HCT116 (cell line): ENCODE data around the gene PRR36. TPM values are rescaled to one million over a fixed set of nuclear protein-coding genes. Genes with fewer than 3 reads are reported as not detected.

Source experiments
- ATAC-seq: fragments of 200-7000 bp; cut with Tn5 transposase; 2 replicates; pipeline ENCODE4 v1.9.1; 2020; ENCODE audit warnings: mild to moderate bottlenecking, moderate library complexity
- BruUV-seq: library from RNA; stranded (reverse); fragments of 400-500 nt; replicated peaks from 2 replicates; lab custom pipeline; 2021; lab: Mats Ljungman, UMichigan
- CTCF ChIA-PET: fragments of 300-600 bp; sonication (Branson Sonifier 250); formaldehyde crosslinking; loops from one replicate; lab custom pipeline; 2021; ENCODE audit warnings: antibody characterized with exemption; lab: Charles Lee
- POLR2A ChIA-PET: fragments of 300-600, 350-600 bp; sonication (Branson Sonifier 250); formaldehyde crosslinking; loops from one replicate; lab custom pipeline; 2021; ENCODE audit warnings: antibody characterized with exemption; lab: Charles Lee
- RAD21 ChIA-PET, 2 experiments: fragments of 300-600 bp; sonication (Branson Sonifier 250); formaldehyde crosslinking; loops; one replicate each; lab custom pipeline; 2023; ENCODE audit warnings: low total read pairs in 2 of 2; ENCODE audit not compliant: uncharacterized antibody in 2 of 2, unreplicated experiment in 2 of 2, low non-redundant PET in 1 of 2; lab: Charles Lee
- DNase-seq: peaks from one replicate; pipeline ENCODE4 v3.0.0-alpha.2; 2010; ENCODE audit warnings: low read depth, low spot score
- H2AFZ ChIP-seq: fragments of 200-600 bp; shearing (Covaris generic), sonication (generic); 2 replicates; pipeline ENCODE4 v1.6.1; 2017; ENCODE audit warnings: low read depth, mixed run types, mixed read lengths, antibody characterized with exemption, low read length; ENCODE audit not compliant: poor library complexity, severe bottlenecking
- H3K27ac ChIP-seq: 2 replicates; pipeline ENCODE4 v1.5.1; 2012; ENCODE audit warnings: low read depth, low read length
- H3K27me3 ChIP-seq: fragments of 200-600 bp; sonication (generic); 2 replicates; pipeline ENCODE4 v1.6.1; 2016; ENCODE audit warnings: mixed run types, low read length, mixed read lengths; ENCODE audit not compliant: insufficient read depth
- H3K36me3 ChIP-seq, 2 experiments: fragments of 200-500 bp in 1 of 2; fragments of 200-600 bp in 1 of 2; sonication (Bioruptor generic) in 1 of 2; sonication (generic) in 1 of 2; 2 replicates each; pipeline versions ENCODE4 v1.5.1 to v1.6.1; 2014 to 2016; ENCODE audit warnings: low read length in 2 of 2, inconsistent platforms in 1 of 2, mixed read lengths in 1 of 2, mixed run types in 1 of 2; ENCODE audit not compliant: insufficient read depth in 2 of 2, control insufficient read depth in 1 of 2
- H3K4me1 ChIP-seq, 2 experiments: fragments of 200-600 bp in 1 of 2; sonication (generic) in 1 of 2; 2 replicates each; pipeline versions ENCODE4 v1.5.1 to v1.6.1; 2012 to 2017; ENCODE audit warnings: low read length in 2 of 2, inconsistent platforms in 1 of 2, mild to moderate bottlenecking in 1 of 2, mixed read lengths in 1 of 2, mixed run types in 1 of 2, moderate library complexity in 1 of 2; ENCODE audit not compliant: insufficient read depth in 2 of 2, control insufficient read depth in 1 of 2
- H3K4me2 ChIP-seq: fragments of 200-600 bp; sonication (generic); 2 replicates; pipeline ENCODE4 v1.6.1; 2017; ENCODE audit warnings: mixed run types, low read length, mixed read lengths
- H3K4me3 ChIP-seq, 2 experiments: fragments of 200-600 bp in 1 of 2; sonication (generic) in 1 of 2; replicated peaks in 1 of 2; 2 replicates each; pipeline ENCODE4 v1.5.1; 2011 to 2016; ENCODE audit warnings: low read length in 2 of 2, control low read depth in 1 of 2, low read depth in 1 of 2, mild to moderate bottlenecking in 1 of 2, mixed read lengths in 1 of 2, mixed run types in 1 of 2
- H3K79me2 ChIP-seq: fragments of 200-600 bp; sonication (generic); 2 replicates; pipeline ENCODE4 v1.6.1; 2017; ENCODE audit warnings: mild to moderate bottlenecking, mixed run types, low read length, moderate library complexity, mixed read lengths; ENCODE audit not compliant: insufficient read depth
- H3K9ac ChIP-seq: fragments of 200-600 bp; sonication (generic); 2 replicates; pipeline ENCODE4 v1.6.1; 2016; ENCODE audit warnings: low read length, mixed read lengths
- H3K9me2 ChIP-seq: fragments of 200-600 bp; sonication (generic), shearing (Covaris generic); 2 replicates; pipeline ENCODE4 v1.6.1; 2017; ENCODE audit warnings: mixed run types, mild to moderate bottlenecking, moderate library complexity; ENCODE audit not compliant: insufficient read depth
- H3K9me3 ChIP-seq, 2 experiments: fragments of 200-500 bp in 1 of 2; fragments of 200-600 bp in 1 of 2; sonication (Bioruptor generic) in 1 of 2; sonication (generic) in 1 of 2; 2 replicates each; pipeline ENCODE4 v1.6.1; 2014 to 2017; ENCODE audit warnings: low read length in 2 of 2, mixed read lengths in 2 of 2, inconsistent platforms in 1 of 2, low read depth in 1 of 2, mild to moderate bottlenecking in 1 of 2, mixed run types in 1 of 2, moderate library complexity in 1 of 2; ENCODE audit not compliant: control insufficient read depth in 1 of 2, insufficient read depth in 1 of 2
- H4K20me1 ChIP-seq: fragments of 200-600 bp; sonication (generic), shearing (Covaris generic); 2 replicates; pipeline ENCODE4 v1.6.1; 2017; ENCODE audit warnings: mixed run types, mild to moderate bottlenecking, moderate library complexity; ENCODE audit not compliant: insufficient read depth
- CEBPB ChIP-seq: IDR thresholded peaks from 2 replicates; pipeline ENCODE4 v1.6.1; 2012; ENCODE audit warnings: low read depth
- EGR1 ChIP-seq: IDR thresholded peaks from 2 replicates; pipeline ENCODE4 v1.6.1; 2012; ENCODE audit warnings: low read depth
- ELF1 ChIP-seq: IDR thresholded peaks from 2 replicates; pipeline ENCODE4 v1.6.1; 2012; ENCODE audit warnings: low read depth, borderline replicate concordance
- EZH2 ChIP-seq: fragments of 200-600 bp; sonication (generic); IDR thresholded peaks from 2 replicates; pipeline ENCODE4 v1.6.1; 2017; ENCODE audit warnings: antibody characterized with exemption, mixed run types
- EZH2phosphoT487 ChIP-seq: fragments of 200-600 bp; IDR thresholded peaks from 2 replicates; pipeline ENCODE4 v1.6.1; 2018; ENCODE audit warnings: antibody characterized with exemption, borderline replicate concordance
- FOSL1 ChIP-seq: IDR thresholded peaks from 2 replicates; pipeline ENCODE4 v1.6.1; 2012; ENCODE audit warnings: low read depth
- MAX ChIP-seq: IDR thresholded peaks from 2 replicates; pipeline ENCODE4 v1.6.1; 2012
- RAD21 ChIP-seq: IDR thresholded peaks from 2 replicates; pipeline ENCODE4 v1.6.1; 2012; ENCODE audit warnings: low read depth, mild to moderate bottlenecking
- SIN3A ChIP-seq: IDR thresholded peaks from 2 replicates; pipeline ENCODE4 v1.6.1; 2012; ENCODE audit warnings: low read depth
- SP1 ChIP-seq: IDR thresholded peaks from 2 replicates; pipeline ENCODE4 v1.6.1; 2012; ENCODE audit warnings: low read depth
- SRF ChIP-seq: IDR thresholded peaks from 2 replicates; pipeline ENCODE4 v1.6.1; 2012; ENCODE audit warnings: low read depth
- ZFX ChIP-seq: fragments of 450-650 bp; IDR thresholded peaks from 2 replicates; pipeline ENCODE4 v1.6.1; 2017
- ZNF274 ChIP-seq: fragments of 200-500 bp; sonication (Bioruptor generic); IDR thresholded peaks from 2 replicates; pipeline ENCODE4 v1.6.1; 2014; ENCODE audit warnings: mild to moderate bottlenecking, low read depth, low read length, inconsistent platforms
- intact Hi-C: fragments of 100-400 bp; cut with micrococcal nuclease; formaldehyde crosslinking; loops from 2 replicates; pipeline ENCODE4 v1.10.0; 2022
- total RNA-seq: library from RNA; stranded (reverse); gene quantifications from one replicate; pipeline ENCODE4 v1.2.1, GENCODE V29; 2021; ENCODE audit not compliant: unreplicated experiment
- TF ChIP-seq, protein P1 (sequence below): IDR thresholded peaks from 2 replicates; pipeline ENCODE4 v1.6.1; 2012
- TF ChIP-seq, protein P2 (sequence below): IDR thresholded peaks from 2 replicates; pipeline ENCODE4 v1.6.1; 2012; ENCODE audit warnings: low read depth

The PRR36 gene
- total RNA-seq, 1 experiment from 2014 or later: 7.5 TPM

GRCh38 chr19:7820588-7820987 is 53.6 kb downstream of the PRR36 start:
- no peaks in the 10 kb centered on the region for H3K36me3 ChIP-seq
- ATAC-seq: no peak
- no TSS peak for BruUV-seq
- H4K20me1 ChIP-seq: no peaks in the 10 kb centered on the region
- H3K4me3 ChIP-seq: no peak overlapping the region
- no peak overlapping the region for H3K4me2 ChIP-seq
- ChIA-PET POLR2A (no interaction called here), CTCF (interaction anchor here (1.2 to 1.6 kb wide), 3 partner anchors 11 to 49 kb away, joined by 3 to 5 read pairs (median 4); no protein-coding TSS in a partner anchor), RAD21 (no interaction called here)
- intact Hi-C loops: no loop called here
- peaks cover 0 to 5% of the 10 kb centered on the region in 2 experiments; a peak in 2 of 4 replicates for H3K9me3 ChIP-seq
- no peak for DNase-seq
- H2AFZ ChIP-seq: no peak overlapping the region
- TF ChIP-seq, protein P1, sequence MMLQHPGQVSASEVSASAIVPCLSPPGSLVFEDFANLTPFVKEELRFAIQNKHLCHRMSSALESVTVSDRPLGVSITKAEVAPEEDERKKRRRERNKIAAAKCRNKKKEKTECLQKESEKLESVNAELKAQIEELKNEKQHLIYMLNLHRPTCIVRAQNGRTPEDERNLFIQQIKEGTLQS: no peak
- TF ChIP-seq, protein P2, sequence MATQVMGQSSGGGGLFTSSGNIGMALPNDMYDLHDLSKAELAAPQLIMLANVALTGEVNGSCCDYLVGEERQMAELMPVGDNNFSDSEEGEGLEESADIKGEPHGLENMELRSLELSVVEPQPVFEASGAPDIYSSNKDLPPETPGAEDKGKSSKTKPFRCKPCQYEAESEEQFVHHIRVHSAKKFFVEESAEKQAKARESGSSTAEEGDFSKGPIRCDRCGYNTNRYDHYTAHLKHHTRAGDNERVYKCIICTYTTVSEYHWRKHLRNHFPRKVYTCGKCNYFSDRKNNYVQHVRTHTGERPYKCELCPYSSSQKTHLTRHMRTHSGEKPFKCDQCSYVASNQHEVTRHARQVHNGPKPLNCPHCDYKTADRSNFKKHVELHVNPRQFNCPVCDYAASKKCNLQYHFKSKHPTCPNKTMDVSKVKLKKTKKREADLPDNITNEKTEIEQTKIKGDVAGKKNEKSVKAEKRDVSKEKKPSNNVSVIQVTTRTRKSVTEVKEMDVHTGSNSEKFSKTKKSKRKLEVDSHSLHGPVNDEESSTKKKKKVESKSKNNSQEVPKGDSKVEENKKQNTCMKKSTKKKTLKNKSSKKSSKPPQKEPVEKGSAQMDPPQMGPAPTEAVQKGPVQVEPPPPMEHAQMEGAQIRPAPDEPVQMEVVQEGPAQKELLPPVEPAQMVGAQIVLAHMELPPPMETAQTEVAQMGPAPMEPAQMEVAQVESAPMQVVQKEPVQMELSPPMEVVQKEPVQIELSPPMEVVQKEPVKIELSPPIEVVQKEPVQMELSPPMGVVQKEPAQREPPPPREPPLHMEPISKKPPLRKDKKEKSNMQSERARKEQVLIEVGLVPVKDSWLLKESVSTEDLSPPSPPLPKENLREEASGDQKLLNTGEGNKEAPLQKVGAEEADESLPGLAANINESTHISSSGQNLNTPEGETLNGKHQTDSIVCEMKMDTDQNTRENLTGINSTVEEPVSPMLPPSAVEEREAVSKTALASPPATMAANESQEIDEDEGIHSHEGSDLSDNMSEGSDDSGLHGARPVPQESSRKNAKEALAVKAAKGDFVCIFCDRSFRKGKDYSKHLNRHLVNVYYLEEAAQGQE: no peak
- TF ChIP-seq SP1: no peak
- no peaks in the 10 kb centered on the region for H3K4me1 ChIP-seq
- no peak overlapping the region for H3K9ac ChIP-seq
- H3K27ac ChIP-seq: no peak overlapping the region
- H3K27me3 ChIP-seq: no peaks in the 10 kb centered on the region
- no peaks in the 10 kb centered on the region for H3K79me2 ChIP-seq
- no peaks in the 10 kb centered on the region for H3K9me2 ChIP-seq

DNA sequence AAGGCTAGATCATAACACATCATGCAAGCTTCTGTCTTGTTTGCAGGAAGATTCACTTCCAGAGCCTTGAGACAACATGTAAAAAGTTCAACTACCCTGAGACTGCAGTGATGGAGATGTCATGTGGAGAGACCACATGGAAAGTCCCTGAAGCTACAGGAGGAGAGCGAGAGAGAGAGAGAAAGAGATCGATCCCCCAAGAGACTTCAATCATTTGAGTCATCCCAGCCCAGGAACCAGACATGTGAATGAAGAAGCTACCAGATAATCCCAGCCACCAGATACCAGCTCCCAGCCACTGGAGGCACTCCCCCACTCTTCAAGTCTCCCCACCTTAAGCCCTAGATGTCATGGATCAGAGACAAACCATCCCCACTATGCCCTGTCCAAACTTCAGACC is 54.9 kb downstream of the PRR36 start:
- Histone ChIP-seq H4K20me1 (no peaks in the 10 kb centered on the region), H3K9ac (no peak overlapping the region), H3K4me3 (no peak overlapping the region), H3K27me3 (no peaks in the 10 kb centered on the region), H2AFZ (no peak overlapping the region), H3K4me2 (no peak overlapping the region), H3K9me2 (no peaks in the 10 kb centered on the region), H3K4me1 (no peaks in the 10 kb centered on the region), H3K27ac (no peak overlapping the region), H3K9me3 (peaks cover 0 to 5% of the 10 kb centered on the region in 2 experiments; a peak in 2 of 4 replicates), H3K36me3 (no peaks in the 10 kb centered on the region), H3K79me2 (no peaks in the 10 kb centered on the region)
- BruUV-seq: no TSS peak
- DNase-seq (no peak), ATAC-seq (no peak)
- ChIA-PET POLR2A (no interaction called here), CTCF (interaction anchor here (1.0 kb wide), 1 partner anchor 19 kb away, joined by 3 read pairs; no protein-coding TSS in a partner anchor), RAD21 (no interaction called here)
- intact Hi-C loops: no loop called here
- TF ChIP-seq, protein P2: no peak
- TF ChIP-seq ELF1: no peak
- no peak for TF ChIP-seq RAD21
- no peak for TF ChIP-seq EZH2phosphoT487
- TF ChIP-seq ZFX: no peak
- no peak for TF ChIP-seq EZH2
- no peak for TF ChIP-seq EGR1
- no peak for TF ChIP-seq ZNF274
- no peak for TF ChIP-seq SIN3A
- TF ChIP-seq CEBPB: no peak
- TF ChIP-seq FOSL1: no peak
- no peak for TF ChIP-seq SRF
- TF ChIP-seq MAX: no peak
